Stomach (tissue), 4 donors: ENCODE data around the gene RAB3C.

Source experiments
- CTCF ChIP-seq, 7 experiments: fragments of 450-650 bp in 4 of 7; fragments of 200-600 bp in 3 of 7; sonication (generic) in 3 of 7; IDR thresholded peaks; one replicate each; pipeline ENCODE4 v1.5.1; 2016 to 2019; ENCODE audit warnings: antibody characterized with exemption in 7 of 7, control low read depth in 2 of 7, mild to moderate bottlenecking in 1 of 7
- EP300 ChIP-seq: sonication (generic); formaldehyde crosslinking; IDR thresholded peaks from one replicate; pipeline ENCODE4 v1.6.1; 2017; ENCODE audit warnings: antibody characterized with exemption
- POLR2A ChIP-seq, 4 donors: fragments of 450-650 bp; IDR thresholded peaks; one replicate each; pipeline ENCODE4 v1.6.1; 2016; ENCODE audit warnings: antibody characterized with exemption in 4 of 4, control low read depth in 2 of 4, mild to moderate bottlenecking in 1 of 4, moderate library complexity in 1 of 4

GRCh38 chr5:58804291-58804690 is 221.4 kb downstream of the RAB3C start:
- TF ChIP-seq POLR2A (IDR thresholded peaks at IDR 0.05) (no peak), CTCF (IDR thresholded peaks at IDR 0.05) (no peak), EP300 (no peak)
